Nephron (organoid): ENCODE data around the gene DIP2C.
"Not testable (repeated sequence)": the region's sequence is repeated elsewhere in the genome, so short reads cannot be mapped to it uniquely, and the experiment has no call there.

Experiments used
- H3K27ac Mint-ChIP-seq, 3 experiments: 2 replicates each; pipeline ENCODE4 v1.8.0; 2020; ENCODE audit warnings: mixed read lengths in 3 of 3, mild to moderate bottlenecking in 2 of 3, moderate library complexity in 1 of 3
- H3K27me3 Mint-ChIP-seq: 2 replicates; pipeline ENCODE4 v1.8.0; 2021; ENCODE audit warnings: low read depth, mild to moderate bottlenecking, moderate library complexity, mixed read lengths
- H3K36me3 Mint-ChIP-seq: 2 replicates; pipeline ENCODE4 v1.8.0; 2020; ENCODE audit warnings: low read depth, mixed read lengths
- H3K4me1 Mint-ChIP-seq: 2 replicates; pipeline ENCODE4 v1.8.0; 2020; ENCODE audit warnings: mixed read lengths
- H3K4me3 Mint-ChIP-seq, 3 experiments: 2 replicates each; pipeline ENCODE4 v1.8.0; 2020; ENCODE audit warnings: mild to moderate bottlenecking in 3 of 3, mixed read lengths in 3 of 3, moderate library complexity in 2 of 3
- H3K9me3 Mint-ChIP-seq: 2 replicates; pipeline ENCODE4 v1.8.0; 2020; ENCODE audit warnings: mixed read lengths
- CTCF ChIP-seq, 3 experiments: fragments of 200-600 bp; sonication (generic); IDR thresholded peaks; one replicate each; pipeline ENCODE4 v1.5.0; 2021; ENCODE audit warnings: antibody characterized with exemption in 3 of 3; ENCODE audit not compliant: unreplicated experiment in 3 of 3

Gene DIP2C

GRCh38 chr10:269440-270074 lies 419.9 kb downstream of the DIP2C start:
- no peaks in the 10 kb centered on the region for H3K4me1 Mint-ChIP-seq
- TF ChIP-seq CTCF (IDR thresholded peaks at IDR 0.05; ENCODE audit: unreplicated experiment in 3 of 3): no peak
- no peak overlapping the region for H3K27ac Mint-ChIP-seq
- H3K27me3 Mint-ChIP-seq: no peaks in the 10 kb centered on the region
- no peaks in the 10 kb centered on the region for H3K9me3 Mint-ChIP-seq
- no peaks in the 10 kb centered on the region for H3K36me3 Mint-ChIP-seq
- no peak overlapping the region for H3K4me3 Mint-ChIP-seq

GRCh38 chr10:267705-268104 lies 421.8 kb downstream of the DIP2C start:
- no peak for TF ChIP-seq CTCF (IDR thresholded peaks at IDR 0.05; ENCODE audit: unreplicated experiment in 3 of 3)
- Mint-ChIP-seq H3K36me3 (no peaks in the 10 kb centered on the region), H3K9me3 (no peaks in the 10 kb centered on the region), H3K4me3 (no peak overlapping the region), H3K27me3 (no peaks in the 10 kb centered on the region), H3K4me1 (no peaks in the 10 kb centered on the region), H3K27ac (no peak overlapping the region)

GRCh38 chr10:266974-267425 lies 422.5 kb downstream of the DIP2C start:
- no peaks in the 10 kb centered on the region for H3K9me3 Mint-ChIP-seq
- peaks cover 2% of the 10 kb centered on the region for H3K36me3 Mint-ChIP-seq
- H3K27ac Mint-ChIP-seq: no peak overlapping the region
- H3K4me3 Mint-ChIP-seq: no peak overlapping the region
- TF ChIP-seq CTCF (IDR thresholded peaks at IDR 0.05; ENCODE audit: unreplicated experiment in 3 of 3): no peak
- no peaks in the 10 kb centered on the region for H3K27me3 Mint-ChIP-seq
- H3K4me1 Mint-ChIP-seq: no peaks in the 10 kb centered on the region

- H3K4me3 Mint-ChIP-seq, H3K4me1 Mint-ChIP-seq, H3K36me3 Mint-ChIP-seq, H3K27ac Mint-ChIP-seq, H3K9me3 Mint-ChIP-seq, H3K27me3 Mint-ChIP-seq: not testable (repeated sequence)
Measured at GRCh38 chr10:265816-266588, 423.5 kb downstream of the DIP2C start.

GRCh38 chr10:265074-265440 lies 424.4 kb downstream of the DIP2C start:
- not testable (repeated sequence) for H3K27me3 Mint-ChIP-seq, H3K4me3 Mint-ChIP-seq, H3K9me3 Mint-ChIP-seq, H3K4me1 Mint-ChIP-seq, H3K27ac Mint-ChIP-seq, H3K36me3 Mint-ChIP-seq

GRCh38 chr10:264160-265073 lies 425.1 kb downstream of the DIP2C start:
- H3K27ac Mint-ChIP-seq, H3K4me1 Mint-ChIP-seq, H3K27me3 Mint-ChIP-seq, H3K4me3 Mint-ChIP-seq, H3K9me3 Mint-ChIP-seq, H3K36me3 Mint-ChIP-seq: not testable (repeated sequence)

- peaks cover 30% of the 10 kb centered on the region for H3K36me3 Mint-ChIP-seq
- TF ChIP-seq CTCF (IDR thresholded peaks at IDR 0.05; ENCODE audit: unreplicated experiment in 3 of 3): no peak
- H3K27ac Mint-ChIP-seq: no peak overlapping the region
- H3K4me1 Mint-ChIP-seq: no peaks in the 10 kb centered on the region
- no peaks in the 10 kb centered on the region for H3K9me3 Mint-ChIP-seq
- H3K27me3 Mint-ChIP-seq: no peaks in the 10 kb centered on the region
- no peak overlapping the region for H3K4me3 Mint-ChIP-seq
Measured at GRCh38 chr10:260819-261429, 428.5 kb downstream of the DIP2C start.
